Esophagus squamous epithelium (tissue), 5 donors: ENCODE measurements around the gene ZNF592. TPM values are rescaled to one million over a fixed set of nuclear protein-coding genes. Genes with fewer than 3 reads are reported as not detected.

Source experiments
- DNase-seq: peaks from one replicate; lab custom pipeline; 2025; lab: John Stamatoyannopoulos, UW
- H3K27ac ChIP-seq, 4 donors: fragments of 200-600 bp; sonication (generic); one replicate each; pipeline ENCODE4 v1.5.1; 2016 to 2019; ENCODE audit warnings: mild to moderate bottlenecking in 1 of 4
- H3K27me3 ChIP-seq, 4 donors: fragments of 200-600 bp; sonication (generic); 1 replicate in 3 of 4; 2 replicates in 1 of 4; pipeline versions ENCODE4 v1.5.1 to v1.6.0; 2017 to 2021; ENCODE audit warnings: antibody characterized with exemption in 1 of 4
- H3K36me3 ChIP-seq, 3 donors: fragments of 200-600 bp; sonication (generic); one replicate each; pipeline ENCODE4 v1.5.1; 2016 to 2019
- H3K4me1 ChIP-seq, 3 donors: fragments of 200-600 bp; sonication (generic); one replicate each; pipeline ENCODE4 v1.5.1; 2017 to 2019
- H3K4me3 ChIP-seq, 4 donors: fragments of 200-600 bp; sonication (generic); 1 replicate in 3 of 4; 2 replicates in 1 of 4; pipeline ENCODE4 v1.5.1; 2016 to 2019; ENCODE audit warnings: mild to moderate bottlenecking in 2 of 4, moderate library complexity in 1 of 4
- H3K9me3 ChIP-seq, 3 donors: fragments of 200-600 bp; sonication (generic); one replicate each; pipeline ENCODE4 v1.5.1; 2016 to 2019
- CTCF ChIP-seq, 6 experiments: fragments of 450-650 bp in 4 of 6; fragments of 200-600 bp in 2 of 6; sonication (generic) in 2 of 6; IDR thresholded peaks; one replicate each; pipeline ENCODE4 v1.5.1; 2016 to 2019; ENCODE audit warnings: antibody characterized with exemption in 6 of 6, mild to moderate bottlenecking in 4 of 6, moderate library complexity in 4 of 6
- POLR2A ChIP-seq, 4 donors: fragments of 450-650 bp; IDR thresholded peaks; one replicate each; pipeline ENCODE4 v1.6.1; 2017; ENCODE audit warnings: antibody characterized with exemption in 4 of 4, mild to moderate bottlenecking in 4 of 4, moderate library complexity in 3 of 4
- WGBS, 2 donors: methylation state at CpG; one replicate each; pipeline ENCODE4 v1.1.5; 2018; 5-methylcytosine and 5-hydroxymethylcytosine counted together
- intact Hi-C: fragments of 100-400 bp; cut with DNase I; formaldehyde crosslinking; loops from one replicate; pipeline ENCODE4 v1.15.0; 2022
- total RNA-seq, 4 donors: library from RNA; depleted of rRNA; stranded (reverse); fragments of >200 nt; gene quantifications; one replicate each; pipeline ENCODE4 v1.1.0, GENCODE V29; 2016
- donor health status: DM: yes; HTN: yes; CAD: no.

ZNF592 gene
- 10 to 100 TPM in 3 of 4 donors, 1 to 10 TPM in 1; 8.0 to 12.2 (median 10.3) TPM for total RNA-seq

- peak in 4 of 6 experiments; percentile 22 to 66 (median 60) for TF ChIP-seq CTCF (IDR thresholded peaks at IDR 0.05)
- TF ChIP-seq POLR2A (IDR thresholded peaks at IDR 0.05) = peak in 2 of 4 donors; percentile 28 to 63
- H3K4me1 ChIP-seq = peaks cover 23 to 70% (median 27%) of the 10 kb centered on the region in 3 donors
- peak within 1 kb of the TSS; percentile 98 to 100 (median 100) for H3K27ac ChIP-seq
- DNase-seq = no peak
- H3K9me3 ChIP-seq = no peaks in the 10 kb centered on the region
- WGBS, 2 donors = no CpG with 5 or more reads among the region's 127 CpGs
- intact Hi-C loops = no loop called here
- H3K27me3 ChIP-seq = no peaks in the 10 kb centered on the region
- H3K36me3 ChIP-seq = no peaks in the 10 kb centered on the region
- peak within 1 kb of the TSS; percentile 67 to 94 (median 83) for H3K4me3 ChIP-seq
These were observed at the start of gene ZNF592 for GRCh38 chr15:84748274-84749110. ZNF592 (plus strand) TSS chr15:84748592; CDS start chr15:84782676, 34,084 bp downstream.

GRCh38 chr15:84699538-84700191 lies 48.7 kb upstream of the ZNF592 start:
- H3K4me1 ChIP-seq = peaks cover 3 to 28% (median 4%) of the 10 kb centered on the region in 3 donors
- H3K27me3 ChIP-seq = no peaks in the 10 kb centered on the region
- intact Hi-C loops = no loop called here
- no peaks in the 10 kb centered on the region for H3K36me3 ChIP-seq
- no peak overlapping the region for H3K4me3 ChIP-seq
- H3K27ac ChIP-seq = no peak overlapping the region
- no peak for DNase-seq
- TF ChIP-seq POLR2A (IDR thresholded peaks at IDR 0.05) (no peak), CTCF (IDR thresholded peaks at IDR 0.05) (no peak)
- WGBS, 2 donors = 84 to 85% methylated on average over 8 of the region's 8 CpGs
- no peaks in the 10 kb centered on the region for H3K9me3 ChIP-seq

- no peak for DNase-seq
- intact Hi-C loops = no loop called here
- WGBS, 2 donors = 36 to 37% methylated on average over 3 to 4 of the region's 4 CpGs
- no peaks in the 10 kb centered on the region for H3K9me3 ChIP-seq
- H3K27ac ChIP-seq = peak overlapping the region in 1 of 4 donors; percentile 19
- TF ChIP-seq POLR2A (IDR thresholded peaks at IDR 0.05) = no peak
- no peak for TF ChIP-seq CTCF (IDR thresholded peaks at IDR 0.05)
- no peak overlapping the region for H3K4me3 ChIP-seq
- H3K27me3 ChIP-seq = no peaks in the 10 kb centered on the region
- H3K36me3 ChIP-seq = no peaks in the 10 kb centered on the region
- peaks cover 3 to 17% (median 4%) of the 10 kb centered on the region in 3 donors for H3K4me1 ChIP-seq
These were observed 45.4 kb upstream of the ZNF592 start for GRCh38 chr15:84702961-84703482.

- 96% methylated on average over 5 of the region's 5 CpGs for WGBS, 2 donors
- Histone ChIP-seq H3K4me1 (peaks cover 3 to 17% (median 4%) of the 10 kb centered on the region in 3 donors), H3K27me3 (no peaks in the 10 kb centered on the region)
These were observed 44.6 kb upstream of the ZNF592 start for GRCh38 chr15:84703808-84704207.

More at GRCh38 chr15:84703808-84704207, 44.6 kb upstream of the ZNF592 start:
- Histone ChIP-seq H3K36me3 (peaks cover 0 to 2% (median 0%) of the 10 kb centered on the region in 3 donors), H3K9me3 (no peaks in the 10 kb centered on the region), H3K4me3 (no peak overlapping the region), H3K27ac (no peak overlapping the region)
- TF ChIP-seq CTCF (IDR thresholded peaks at IDR 0.05) (no peak), POLR2A (IDR thresholded peaks at IDR 0.05) (no peak)
- intact Hi-C loops = no loop called here
- no peak for DNase-seq
